Erythroblast (primary cell): ENCODE data around the gene IL1RL1.

Experiments
- GATA1 ChIP-seq: IDR thresholded peaks from 2 replicates; pipeline ENCODE4 v1.6.1; 2011; ENCODE audit warnings: low read depth, mild to moderate bottlenecking, control low read depth, low read length, moderate library complexity
- POLR2A ChIP-seq: IDR thresholded peaks from 2 replicates; pipeline ENCODE4 v1.6.1; 2011; ENCODE audit warnings: mild to moderate bottlenecking, low read length

DNA sequence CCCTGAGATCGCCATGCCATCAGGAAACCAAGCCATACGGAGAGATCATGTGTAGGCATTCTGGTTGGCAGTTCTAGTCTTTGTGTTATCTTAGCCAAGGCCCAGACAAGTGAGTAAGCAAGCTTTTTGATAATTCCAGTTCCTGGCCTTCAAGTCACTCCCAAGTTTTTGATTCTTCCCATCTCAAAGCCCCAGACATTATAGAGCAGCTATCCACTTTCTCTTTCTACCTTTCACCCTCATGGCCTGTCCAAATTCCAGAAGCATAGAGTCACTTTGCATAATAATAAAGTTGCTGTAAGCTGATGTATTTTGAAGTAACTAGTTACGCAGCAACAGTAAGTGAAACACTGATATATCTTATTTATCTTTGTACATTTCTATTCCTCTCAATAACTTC is 26.8 kb upstream of the IL1RL1 start:
- TF ChIP-seq POLR2A (no peak), GATA1 (no peak)
